HepG2 (cell line): ENCODE measurements around the gene AP1M1. TPM values are rescaled to one million over a fixed set of nuclear protein-coding genes. Genes with fewer than 3 reads are reported as not detected.

ENCODE experiments used
- ATAC-seq: fragments of 200-7000 bp; cut with Tn5 transposase; 3 replicates; pipeline ENCODE4 v1.9.1; 2020; ENCODE audit warnings: mild to moderate bottlenecking, moderate library complexity
- BruUV-seq: library from RNA; stranded (reverse); fragments of 400-500 nt; replicated peaks from 2 replicates; lab custom pipeline; 2021; lab: Mats Ljungman, UMichigan
- CTCF ChIA-PET: fragments of 300-600 bp; formaldehyde crosslinking; extraction: SDS; loops from one replicate; lab custom pipeline; 2021; ENCODE audit warnings: low total read pairs, inconsistent platforms, low intra/inter-chr PET ratio; lab: Yijun Ruan, JAX
- POLR2A ChIA-PET: fragments of 350-600 bp; sonication (Branson Sonifier 250); formaldehyde crosslinking; loops from one replicate; lab custom pipeline; 2020; ENCODE audit warnings: antibody characterized with exemption, inconsistent platforms; lab: Yijun Ruan, JAX
- DNase-seq: peaks from one replicate; pipeline ENCODE4 v3.0.0-alpha.2; 2015; ENCODE audit warnings: low spot score
- FAIRE-seq: peaks from 3 replicates; lab custom pipeline; 2011; peaks lifted over from hg19 to GRCh38; lab: Jason Lieb, UNC
- H2AFZ ChIP-seq: one replicate; pipeline ENCODE4 v1.6.1; 2011; ENCODE audit warnings: low read length, inconsistent platforms
- H3K27ac ChIP-seq: fragments of 300-600 bp; 3 replicates; pipeline ENCODE4 v1.8.0; 2011; ENCODE audit warnings: mixed run types, mild to moderate bottlenecking, mixed read lengths, low read length, inconsistent platforms; ENCODE audit not compliant: insufficient read depth; ENCODE audit errors: extremely low read length
- H3K27me3 ChIP-seq, 2 experiments: fragments of 200-600 bp in 1 of 2; 2 replicates in 1 of 2; 3 replicates in 1 of 2; pipeline versions ENCODE4 v1.6.0 to v1.8.0; 2011; ENCODE audit warnings: low read length in 2 of 2, mild to moderate bottlenecking in 2 of 2, moderate library complexity in 2 of 2, inconsistent platforms in 1 of 2; ENCODE audit not compliant: insufficient read depth in 2 of 2, control insufficient read depth in 1 of 2
- H3K36me3 ChIP-seq, 2 experiments: fragments of 200-600 bp in 1 of 2; replicated peaks in 1 of 2; 2 replicates in 1 of 2; 3 replicates in 1 of 2; pipeline versions ENCODE4 v1.5.1 to v1.8.0; 2011; ENCODE audit warnings: low read length in 2 of 2, inconsistent platforms in 1 of 2; ENCODE audit not compliant: insufficient read depth in 2 of 2, control insufficient read depth in 1 of 2
- H3K4me1 ChIP-seq: 2 replicates; pipeline ENCODE4 v1.5.1; 2012; ENCODE audit warnings: low read length, inconsistent platforms; ENCODE audit not compliant: insufficient read depth
- H3K4me2 ChIP-seq: 2 replicates; pipeline ENCODE4 v1.6.0; 2011; ENCODE audit warnings: low read depth, low read length, inconsistent platforms
- H3K4me3 ChIP-seq, 3 experiments: fragments of 200-600 bp in 1 of 3; sonication (generic), shearing (Covaris generic) in 1 of 3; replicated peaks in 1 of 3; 2 replicates each; pipeline ENCODE4 v1.5.1; 2011 to 2016; ENCODE audit warnings: low read length in 3 of 3, inconsistent platforms in 2 of 3, low read depth in 2 of 3, mild to moderate bottlenecking in 2 of 3, control low read depth in 1 of 3, mixed read lengths in 1 of 3; ENCODE audit not compliant: insufficient read depth in 1 of 3
- H3K79me2 ChIP-seq: one replicate; pipeline ENCODE4 v1.6.1; 2011; ENCODE audit warnings: low read length, inconsistent platforms; ENCODE audit not compliant: insufficient read depth
- H3K9ac ChIP-seq: 2 replicates; pipeline ENCODE4 v1.6.0; 2011; ENCODE audit warnings: mild to moderate bottlenecking, low read depth, low read length, inconsistent platforms; ENCODE audit not compliant: insufficient read depth
- H3K9me3 ChIP-seq: 2 replicates; pipeline ENCODE4 v1.5.1; 2012; ENCODE audit warnings: mild to moderate bottlenecking, low read length
- H4K20me1 ChIP-seq: 2 replicates; pipeline ENCODE4 v1.6.0; 2011; ENCODE audit warnings: inconsistent platforms, mild to moderate bottlenecking, low read length, moderate library complexity; ENCODE audit not compliant: insufficient read depth
- BCL6 ChIP-seq: IDR thresholded peaks from 2 replicates; pipeline ENCODE4 v1.6.1; 2016; ENCODE audit warnings: missing genetic modification reagents, missing compliant biosample characterization
- CCDC6 ChIP-seq: sonication (generic); formaldehyde crosslinking; IDR thresholded peaks from 2 replicates; pipeline ENCODE4 v1.8.1; 2022; ENCODE audit warnings: mild to moderate bottlenecking, missing genetic modification reagents, moderate library complexity
- CHCHD3 ChIP-seq: sonication (generic); formaldehyde crosslinking; IDR thresholded peaks from 2 replicates; pipeline ENCODE4 v1.8.0; 2022; ENCODE audit warnings: mild to moderate bottlenecking, missing genetic modification reagents, moderate library complexity
- DNMT3B ChIP-seq: conservative IDR thresholded peaks from 2 replicates; pipeline ENCODE4 v1.6.1; 2016; ENCODE audit warnings: missing biosample characterization, control low read depth
- EHMT2 ChIP-seq: fragments of 200-600 bp; sonication (generic); IDR thresholded peaks from 2 replicates; pipeline ENCODE4 v1.7.0; 2017; ENCODE audit warnings: antibody characterized with exemption, low read depth, low read length, borderline replicate concordance
- FLYWCH1 ChIP-seq: sonication (generic); formaldehyde crosslinking; IDR thresholded peaks from 2 replicates; pipeline ENCODE4 v1.8.1; 2023; ENCODE audit warnings: mild to moderate bottlenecking, missing genetic modification reagents
- HMG20B ChIP-seq: conservative IDR thresholded peaks from 2 replicates; pipeline ENCODE4 v1.6.1; 2016; ENCODE audit warnings: missing genetic modification reagents, missing compliant biosample characterization
- NR1H2 ChIP-seq: sonication (generic); formaldehyde crosslinking; IDR thresholded peaks from 2 replicates; pipeline ENCODE4 v1.8.1; 2022; ENCODE audit warnings: low read depth, missing genetic modification reagents, borderline replicate concordance
- SP1 ChIP-seq, 2 experiments: fragments of 450-650 bp in 1 of 2; sonication (generic) in 1 of 2; formaldehyde crosslinking in 1 of 2; IDR thresholded peaks; 2 replicates each; pipeline versions ENCODE4 v1.4.0 to v1.6.1; 2016 to 2020; ENCODE audit warnings: missing genetic modification reagents in 1 of 2
- YY1 ChIP-seq: IDR thresholded peaks from 2 replicates; pipeline ENCODE4 v1.6.1; 2011; ENCODE audit warnings: low read length, low read depth, moderate library complexity, mild to moderate bottlenecking; ENCODE audit not compliant: insufficient read depth, insufficient replicate concordance
- ZNF383 ChIP-seq: sonication (generic); formaldehyde crosslinking; IDR thresholded peaks from 2 replicates; pipeline ENCODE4 v1.4.0; 2020; ENCODE audit warnings: missing genetic modification reagents, mild to moderate bottlenecking, borderline replicate concordance
- ZNF451 ChIP-seq: sonication (generic); formaldehyde crosslinking; IDR thresholded peaks from 2 replicates; pipeline ENCODE4 v1.5.0; 2020; ENCODE audit warnings: mild to moderate bottlenecking, missing genetic modification reagents
- ZNF598 ChIP-seq: sonication (generic); formaldehyde crosslinking; IDR thresholded peaks from 2 replicates; pipeline ENCODE4 v1.5.1; 2020; ENCODE audit warnings: mild to moderate bottlenecking, missing genetic modification reagents, borderline replicate concordance
- ZNF652 ChIP-seq: IDR thresholded peaks from 2 replicates; pipeline ENCODE4 v1.6.1; 2016; ENCODE audit warnings: low read depth, borderline replicate concordance
- WGBS: methylation state at CpG from one replicate; pipeline ENCODE4 v1.1.6; 2017; ENCODE audit warnings: low lambda C conversion rate; 5-methylcytosine and 5-hydroxymethylcytosine counted together
- in situ Hi-C: cut with HindIII; loops from 2 replicates; pipeline ENCODE4 v1.10.0; 2017; ENCODE audit warnings: low pct_unique_long_range_greater_than_20kb; ENCODE audit not compliant: extremely low pct_ligation_motif_present
- intact Hi-C: fragments of 100-400 bp; cut with micrococcal nuclease; formaldehyde crosslinking; loops from one replicate; pipeline ENCODE4 v1.10.0; 2022; ENCODE audit not compliant: unreplicated experiment
- polyA plus RNA-seq, 8 experiments: library from polyadenylated mRNA; depleted of rRNA in 3 of 8; stranded (reverse) in 7 of 8; unstranded in 1 of 8; fragments of >200 nt; fragmentation: Illumina TruSeq in 4 of 8; extraction: Trizol in 4 of 8; gene quantifications; 2 replicates each; pipeline versions ENCODE4 v1.2.1 to v1.2.3, GENCODE V29; 2011 to 2016; ENCODE audit warnings: low read depth in 4 of 8, missing spikeins in 1 of 8, mixed read lengths in 1 of 8; ENCODE audit not compliant: insufficient read depth in 1 of 8
- total RNA-seq, 5 experiments: library from RNA; depleted of rRNA; stranded (reverse); fragments of >200 nt; fragmentation: Illumina TruSeq; extraction: Trizol; gene quantifications; 2 replicates each; pipeline ENCODE4 v1.2.3, GENCODE V29; 2016; ENCODE audit warnings: low read depth in 1 of 5
- TF ChIP-seq, protein P1 (sequence below): sonication (generic); formaldehyde crosslinking; conservative IDR thresholded peaks from 2 replicates; pipeline ENCODE4 v1.4.0; 2020; ENCODE audit warnings: missing genetic modification reagents

The AP1M1 gene
- total and polyA plus RNA-seq, 2 of the 13 experiments (the other 11 are each of a cell fraction or from before 2014, with no cell fraction given): 34.4 to 46.1 TPM

DNA sequence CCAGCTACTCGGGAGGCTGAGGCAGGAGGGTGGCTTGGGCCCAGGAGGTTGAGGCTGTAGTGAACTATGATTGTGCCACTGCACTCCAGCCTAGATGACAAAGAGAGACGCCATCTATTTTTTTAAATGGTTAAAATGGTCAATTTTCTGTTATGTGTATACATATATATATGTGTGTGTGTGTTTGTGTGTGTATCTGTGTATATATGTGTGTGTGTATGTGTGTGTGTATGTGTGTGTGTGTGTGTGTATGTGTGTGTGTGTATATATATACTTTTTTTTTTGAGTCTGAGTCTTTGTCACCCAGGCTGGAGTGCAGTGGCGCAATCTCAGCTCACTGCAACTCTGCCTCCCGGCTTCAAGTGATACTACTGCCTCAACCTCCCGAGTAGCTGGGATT is 84.0 kb downstream of the AP1M1 start:
- H3K9me3 ChIP-seq: no peaks in the 10 kb centered on the region
- H3K79me2 ChIP-seq: no peaks in the 10 kb centered on the region
- H3K4me2 ChIP-seq: no peak overlapping the region
- FAIRE-seq: no peak
- peaks cover 1 to 29% of the 10 kb centered on the region in 2 experiments; a peak in 2 of 5 replicates for H3K27me3 ChIP-seq
- CTCF ChIA-PET: no interaction called here
- no TSS peak for BruUV-seq
- no peak overlapping the region for H3K9ac ChIP-seq
- no peaks in the 10 kb centered on the region for H3K36me3 ChIP-seq
- no peaks in the 10 kb centered on the region for H4K20me1 ChIP-seq
- H3K4me3 ChIP-seq: no peak overlapping the region
- in situ Hi-C loops (no loop called here), intact Hi-C loops (no loop called here)
- H3K4me1 ChIP-seq: no peaks in the 10 kb centered on the region; the same call in 1 of the 2 replicates
- H2AFZ ChIP-seq: no peak overlapping the region
- WGBS: 35% methylated on average over 5 of the region's 5 CpGs
- no peak for TF ChIP-seq DNMT3B (CRISPR knock-in tag)
- no peak for TF ChIP-seq ZNF652 (CRISPR knock-in tag)
- TF ChIP-seq HMG20B (CRISPR knock-in tag): no peak
- no peak for TF ChIP-seq ZNF451 (CRISPR knock-in tag)
- no peak for TF ChIP-seq CHCHD3 (CRISPR knock-in tag)
- no peak for TF ChIP-seq ZNF598
- TF ChIP-seq EHMT2: no peak
- TF ChIP-seq SP1 (IDR thresholded peaks at IDR 0.05): no peak
- TF ChIP-seq SP1 (CRISPR knock-in tag; IDR thresholded peaks at IDR 0.05): no peak
- TF ChIP-seq, protein P1, sequence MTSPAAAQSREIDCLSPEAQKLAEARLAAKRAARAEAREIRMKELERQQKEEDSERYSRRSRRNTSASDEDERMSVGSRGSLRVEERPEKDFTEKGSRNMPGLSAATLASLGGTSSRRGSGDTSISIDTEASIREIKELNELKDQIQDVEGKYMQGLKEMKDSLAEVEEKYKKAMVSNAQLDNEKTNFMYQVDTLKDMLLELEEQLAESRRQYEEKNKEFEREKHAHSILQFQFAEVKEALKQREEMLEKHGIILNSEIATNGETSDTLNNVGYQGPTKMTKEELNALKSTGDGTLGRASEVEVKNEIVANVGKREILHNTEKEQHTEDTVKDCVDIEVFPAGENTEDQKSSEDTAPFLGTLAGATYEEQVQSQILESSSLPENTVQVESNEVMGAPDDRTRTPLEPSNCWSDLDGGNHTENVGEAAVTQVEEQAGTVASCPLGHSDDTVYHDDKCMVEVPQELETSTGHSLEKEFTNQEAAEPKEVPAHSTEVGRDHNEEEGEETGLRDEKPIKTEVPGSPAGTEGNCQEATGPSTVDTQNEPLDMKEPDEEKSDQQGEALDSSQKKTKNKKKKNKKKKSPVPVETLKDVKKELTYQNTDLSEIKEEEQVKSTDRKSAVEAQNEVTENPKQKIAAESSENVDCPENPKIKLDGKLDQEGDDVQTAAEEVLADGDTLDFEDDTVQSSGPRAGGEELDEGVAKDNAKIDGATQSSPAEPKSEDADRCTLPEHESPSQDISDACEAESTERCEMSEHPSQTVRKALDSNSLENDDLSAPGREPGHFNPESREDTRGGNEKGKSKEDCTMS: no peak
- TF ChIP-seq ZNF383 (CRISPR knock-in tag): no peak
- TF ChIP-seq FLYWCH1: no peak
- no peak for TF ChIP-seq CCDC6 (CRISPR knock-in tag)
- TF ChIP-seq YY1: no peak
- no peak for TF ChIP-seq NR1H2 (CRISPR knock-in tag)
- no peak for TF ChIP-seq BCL6 (CRISPR knock-in tag)
- DNase-seq: no peak
- no peak overlapping the region for H3K27ac ChIP-seq
- POLR2A ChIA-PET: no interaction called here
- no peak for ATAC-seq
